DMS114 treated with DMSO at 0.1 percent for 48 hours (cell line): ENCODE results near the gene PANX1.
"Not testable (repeated sequence)": the region's sequence is repeated elsewhere in the genome, so short reads cannot be mapped to it uniquely, and the experiment has no call there.

ENCODE experiments used
- DNase-seq: peaks from one replicate; lab custom pipeline; 2025; ENCODE audit not compliant: unreplicated experiment; lab: John Stamatoyannopoulos, UW

Gene PANX1

DNA sequence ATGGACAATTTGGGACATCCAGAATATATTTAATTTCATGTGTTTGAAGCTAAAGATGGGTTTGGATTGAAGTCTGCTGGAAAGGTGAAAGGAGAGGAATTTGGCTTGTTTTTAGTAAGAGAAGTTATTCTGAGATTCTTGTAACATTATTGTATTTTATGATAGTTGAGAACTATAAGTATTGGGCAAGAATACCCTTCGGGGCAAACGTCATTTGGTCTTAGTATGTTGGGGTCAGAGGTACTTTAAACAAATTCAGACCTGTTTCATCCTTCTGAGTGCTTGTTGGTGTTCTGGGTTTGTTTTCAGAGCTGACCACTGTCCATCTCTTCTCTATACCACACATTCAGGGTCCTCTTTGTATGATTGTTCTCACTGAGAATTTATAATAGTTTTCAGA is 19.5 kb downstream of the PANX1 start:
- DNase-seq, result no peak

DNA sequence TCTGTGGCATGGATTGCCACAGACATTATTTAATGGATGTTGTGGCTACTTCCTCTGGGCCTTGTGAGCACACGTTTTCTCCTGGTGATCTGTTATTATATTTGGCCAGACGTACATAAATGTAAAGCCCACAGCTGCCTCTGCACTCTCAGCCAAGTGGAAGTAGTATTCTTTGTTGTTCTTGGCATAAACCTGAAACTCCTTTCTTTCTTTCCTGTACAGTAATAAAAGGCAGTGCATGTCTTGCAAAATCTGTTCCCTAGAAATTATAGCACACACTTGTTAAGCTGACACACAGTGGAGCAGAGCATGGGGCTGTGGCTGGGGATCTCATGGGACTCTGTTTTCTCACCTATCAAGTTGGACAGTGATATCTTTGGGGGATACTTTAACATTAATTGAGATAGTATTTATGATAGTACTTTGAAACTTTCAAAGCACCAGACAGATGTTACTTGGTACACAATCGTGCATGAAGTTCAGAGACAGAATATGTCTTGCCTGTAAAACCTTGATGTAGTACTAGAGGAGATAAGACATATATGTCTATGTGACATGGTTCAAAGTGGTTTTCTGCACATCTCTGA is 20.9 kb downstream of the PANX1 start:
- no peak for DNase-seq

DNA sequence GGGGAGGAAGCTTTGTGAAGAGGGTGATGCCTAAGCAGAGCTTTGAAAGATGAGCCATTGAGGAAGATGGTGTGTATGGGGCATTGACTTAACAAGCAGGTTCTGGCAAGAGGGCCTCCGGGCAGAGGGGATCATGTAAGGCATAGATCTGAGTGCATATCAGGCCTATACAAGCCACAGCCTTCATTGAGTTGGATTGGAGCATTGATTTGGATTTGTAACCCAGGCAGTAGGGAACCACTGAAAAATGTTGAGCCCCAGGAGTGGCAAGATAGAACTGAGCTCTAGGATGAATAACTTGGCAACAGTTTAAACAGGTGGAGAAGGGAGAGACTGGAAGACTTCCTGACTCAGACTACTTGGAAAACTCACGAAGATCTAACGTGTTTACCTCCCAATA is 21.4 kb downstream of the PANX1 start:
- no peak for DNase-seq

DNA sequence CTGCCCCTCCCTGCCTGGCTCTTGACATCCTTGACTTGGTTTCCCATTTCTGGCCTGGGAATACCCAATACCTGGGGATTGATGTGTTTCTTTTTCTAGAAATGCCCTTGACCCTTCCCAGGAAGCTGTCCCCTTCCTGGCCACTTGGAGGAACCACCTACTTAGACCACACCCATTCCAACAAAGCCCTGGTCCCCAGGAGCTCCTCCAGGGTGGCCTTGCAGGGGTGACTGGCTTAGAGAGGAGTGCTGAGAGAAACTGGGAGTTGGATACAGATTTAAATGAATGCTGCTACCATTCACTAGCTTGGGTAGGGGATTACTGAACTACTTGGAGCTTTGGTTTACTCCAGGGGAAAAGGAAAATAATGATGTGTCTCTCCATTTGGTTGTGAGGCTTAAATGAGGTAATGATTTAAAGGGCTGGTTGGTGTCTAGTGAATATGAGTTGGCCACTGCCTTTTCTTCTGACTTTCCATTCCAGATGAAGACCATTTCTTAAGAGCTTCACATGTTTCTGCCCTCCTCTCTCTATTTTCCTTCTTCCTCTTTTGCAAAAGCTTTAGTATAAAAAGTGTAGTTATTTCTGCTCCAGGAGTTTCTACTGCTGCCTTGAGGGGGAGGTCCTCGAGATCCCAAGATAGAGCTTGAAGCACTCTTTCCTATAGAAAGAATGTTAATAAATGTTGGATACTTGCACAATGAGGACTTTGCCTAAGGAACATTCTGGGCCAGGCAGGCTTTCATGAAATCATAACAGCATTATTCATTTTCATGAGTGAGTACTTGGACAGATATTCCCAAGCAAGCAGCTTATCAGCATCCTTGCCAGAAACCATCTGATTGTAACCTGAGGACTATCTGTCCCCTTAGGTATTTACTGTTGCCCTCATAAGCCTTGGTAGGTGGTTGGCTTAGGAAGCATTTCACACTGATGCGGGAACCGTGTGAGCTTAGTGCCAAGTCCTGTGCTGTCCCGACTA is 22.4 kb downstream of the PANX1 start:
- DNase-seq, result no peak

DNA sequence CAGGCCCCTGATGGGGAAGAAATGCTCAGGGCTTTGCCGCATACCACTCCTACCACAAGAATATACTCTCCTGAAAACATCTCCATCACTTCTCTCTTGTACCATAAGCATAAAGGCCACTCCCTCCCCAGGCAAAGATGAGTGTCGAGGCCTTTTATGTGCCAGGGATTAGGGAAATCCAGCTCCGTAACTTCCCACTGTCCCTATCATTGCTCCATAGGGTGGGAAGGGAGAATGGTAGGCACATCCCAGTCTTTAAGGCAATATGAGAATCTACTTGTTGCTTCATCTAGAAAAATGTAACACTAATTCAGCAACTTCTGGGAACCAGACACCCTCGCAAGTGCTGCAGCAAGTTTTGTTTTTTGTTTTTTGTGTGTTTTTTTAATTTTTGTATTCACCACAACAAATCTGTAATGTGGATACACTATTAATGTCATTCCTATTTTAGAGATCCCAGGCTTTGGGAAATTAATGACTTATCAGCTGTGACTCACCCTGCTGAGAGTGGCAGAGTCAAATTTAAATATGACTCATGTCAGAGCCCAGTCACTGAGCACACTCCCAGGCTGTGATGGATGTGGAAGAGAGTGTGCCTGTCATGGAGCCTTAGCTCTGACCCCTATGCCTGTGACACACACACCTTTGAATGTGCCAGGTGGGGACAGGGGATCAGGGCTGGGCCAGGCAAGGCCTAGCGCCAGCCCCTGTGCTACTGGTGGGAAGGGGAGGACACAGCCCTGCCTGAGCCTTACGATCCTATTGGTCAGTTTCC is 23.4 kb downstream of the PANX1 start:
- no peak for DNase-seq

DNA sequence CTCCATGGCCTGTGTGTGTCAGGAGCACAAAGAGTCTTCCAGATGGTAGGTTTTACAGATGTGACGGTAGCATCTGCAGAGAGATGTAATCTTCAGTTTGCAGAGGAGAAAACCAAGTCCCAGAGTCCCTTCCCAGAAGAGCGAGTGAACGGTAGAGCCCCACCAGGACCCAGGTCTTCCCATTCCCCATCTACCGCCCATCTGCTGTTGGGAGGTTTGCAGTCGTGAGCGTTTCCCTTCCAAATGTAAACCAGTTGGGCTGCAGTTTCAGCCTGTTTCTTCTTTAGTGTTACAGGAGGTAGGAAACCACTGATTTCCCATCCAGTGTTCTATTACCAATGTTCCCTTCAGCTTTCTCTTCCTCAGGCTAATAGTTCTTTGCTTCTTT is 24.0 kb downstream of the PANX1 start:
- DNase-seq, result no peak

DNA sequence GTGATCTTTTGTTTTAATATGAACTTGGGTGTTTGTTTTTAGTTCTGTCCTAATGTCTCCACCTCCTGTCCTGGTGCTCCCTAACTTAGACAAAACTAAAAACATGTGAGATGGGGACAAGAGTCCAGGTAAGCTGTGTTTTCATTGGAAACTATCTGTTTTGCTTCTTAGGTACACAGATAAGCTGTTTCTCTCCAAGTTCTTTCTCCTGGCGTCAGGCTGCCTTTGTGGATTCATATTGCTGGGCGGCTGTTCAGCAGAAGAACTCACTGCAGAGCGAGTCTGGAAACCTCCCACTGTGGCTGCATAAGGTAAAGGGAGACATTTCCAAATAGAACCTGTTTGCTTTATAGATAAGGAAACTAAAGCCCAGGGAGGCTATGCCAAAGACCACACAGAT is 24.7 kb downstream of the PANX1 start:
- no peak for DNase-seq

DNA sequence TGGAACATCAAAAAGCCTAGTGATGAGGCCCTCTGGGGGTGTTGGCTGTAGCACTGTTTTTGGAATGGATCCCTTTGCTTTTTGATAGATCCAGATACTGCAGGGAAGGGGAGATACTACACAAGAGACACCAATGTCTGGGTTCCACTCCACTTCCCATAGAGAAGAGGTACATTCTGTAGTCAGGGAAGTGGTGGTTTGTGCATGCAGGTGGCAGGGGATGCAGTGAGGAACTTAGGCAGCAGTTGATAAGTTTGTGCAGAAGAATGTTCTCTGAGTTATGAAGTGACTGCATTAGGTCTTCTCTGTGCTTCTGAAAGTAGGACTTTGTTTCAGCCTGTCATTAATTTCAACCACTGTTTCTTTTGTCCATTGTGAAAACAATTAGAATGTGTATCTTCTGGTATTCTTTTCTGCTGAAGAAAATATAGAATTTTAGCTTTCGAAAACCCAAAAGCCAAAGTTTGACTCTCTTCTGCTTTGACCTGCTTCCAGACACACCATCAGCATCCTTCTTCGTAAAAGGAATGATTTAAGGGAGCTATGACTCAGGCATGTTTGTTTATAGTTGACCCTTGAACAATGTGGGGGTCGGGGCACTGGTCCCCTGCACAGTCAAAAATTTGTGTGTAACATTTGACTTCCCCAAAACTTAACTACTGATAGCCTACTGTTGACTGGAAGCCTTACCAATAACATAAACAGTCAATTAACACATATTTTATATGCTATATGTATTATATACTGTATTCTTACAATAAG is 25.6 kb downstream of the PANX1 start:
- DNase-seq, result no peak

DNA sequence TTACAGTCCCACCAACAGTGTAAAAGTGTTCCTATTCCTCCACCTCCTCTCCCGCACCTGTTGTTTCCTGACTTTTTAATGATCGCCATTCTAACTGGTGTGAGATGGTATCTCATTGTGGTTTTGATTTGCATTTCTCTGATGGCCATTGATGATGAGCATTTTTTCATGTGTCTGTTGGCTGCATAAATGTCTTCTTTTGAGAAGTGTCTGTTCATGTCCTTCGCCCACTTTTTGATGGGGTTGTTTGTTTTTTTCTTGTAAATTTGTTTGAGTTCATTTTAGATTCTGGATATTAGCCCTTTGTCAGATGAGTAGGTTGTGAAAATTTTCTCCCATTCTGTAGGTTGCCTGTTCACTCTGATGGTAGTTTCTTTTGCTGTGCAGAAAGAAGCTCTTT is 28.7 kb downstream of the PANX1 start:
- not testable (repeated sequence) for DNase-seq

DNA sequence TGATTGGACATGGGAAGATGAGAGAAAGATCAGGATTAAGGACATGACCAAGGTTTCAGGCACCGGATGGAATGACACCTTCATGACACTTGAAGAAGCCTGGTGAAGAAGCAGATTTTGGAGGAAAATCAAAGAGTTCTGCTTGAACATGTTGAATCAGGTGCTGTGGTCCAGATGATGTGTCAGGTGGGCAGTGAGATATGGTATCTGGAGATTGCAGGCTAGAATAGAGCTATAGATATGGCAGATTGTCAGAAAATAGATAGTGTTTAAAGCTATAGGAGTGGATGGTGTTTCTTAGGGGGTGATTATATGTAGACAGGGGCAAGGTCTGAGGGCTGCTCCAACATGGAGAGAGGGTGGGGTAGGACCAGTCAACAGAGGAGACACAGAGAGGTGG is 40.2 kb downstream of the PANX1 start:
- DNase-seq, result no peak

DNA sequence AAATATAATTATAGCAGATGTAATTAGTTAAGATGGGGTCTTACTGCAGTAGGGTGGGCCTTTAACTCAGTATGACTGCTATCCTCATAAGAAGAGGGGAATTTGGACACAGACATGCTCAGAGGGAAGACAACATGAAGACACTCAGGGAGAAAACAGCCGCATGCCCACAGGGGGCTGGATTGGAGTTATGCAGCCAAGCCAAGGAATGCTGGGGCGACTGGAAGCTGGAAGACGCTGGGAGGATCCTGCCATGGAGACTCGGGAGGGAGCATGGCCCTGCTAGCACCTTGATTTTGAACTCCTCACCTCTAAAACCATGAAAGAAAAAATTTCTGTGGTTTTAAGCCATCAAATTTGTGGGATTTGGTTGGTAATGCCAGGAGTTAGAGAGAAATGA is 40.9 kb downstream of the PANX1 start:
- DNase-seq, result no peak

DNA sequence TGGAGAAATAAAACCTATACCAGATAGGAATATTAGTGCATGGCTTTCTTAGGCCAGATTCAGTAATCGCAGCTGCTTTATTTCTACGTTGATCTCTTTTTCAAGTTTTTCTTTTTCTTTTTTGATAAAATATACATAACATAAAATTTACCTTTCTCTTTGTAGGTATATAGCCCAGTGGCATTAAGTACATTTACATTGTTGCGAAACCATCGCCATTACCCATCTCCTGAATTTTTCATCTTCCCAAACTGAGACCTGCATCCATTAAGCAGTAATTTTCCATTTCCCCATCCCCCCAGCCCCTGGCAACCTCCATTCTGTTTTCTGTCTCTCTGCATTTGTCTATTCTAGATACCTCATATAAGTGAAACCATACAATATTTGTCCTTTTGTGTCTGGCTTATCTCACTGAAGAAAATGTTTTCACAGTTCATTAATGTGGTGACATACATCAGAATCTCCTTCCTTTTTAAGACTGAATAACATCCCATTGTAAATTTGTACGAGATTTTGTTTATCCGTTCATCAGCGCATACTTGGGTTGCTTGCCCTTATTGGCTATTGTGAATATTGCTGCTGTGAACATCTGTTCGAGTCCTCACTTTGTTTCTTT is 41.4 kb downstream of the PANX1 start:
- DNase-seq, result no peak

DNA sequence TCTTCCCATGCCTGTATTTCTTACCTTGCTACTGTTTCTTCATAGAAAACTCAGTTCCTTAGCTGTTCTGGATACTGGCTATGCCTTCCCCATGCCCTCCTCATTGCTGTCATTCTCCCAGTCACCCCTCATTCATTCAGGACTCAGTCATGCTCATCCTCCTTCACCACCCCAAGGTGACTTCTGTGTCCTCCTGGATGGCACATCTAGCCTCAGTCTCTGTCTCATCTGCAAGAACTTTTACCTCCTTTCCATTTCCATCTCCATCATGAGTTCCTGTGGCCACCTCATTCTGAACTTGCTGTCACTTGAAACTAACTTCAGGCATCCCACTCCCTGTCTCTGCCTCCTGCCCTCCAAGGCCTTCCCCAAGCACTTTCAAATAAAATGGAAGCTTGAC is 42.3 kb downstream of the PANX1 start:
- no peak for DNase-seq

DNA sequence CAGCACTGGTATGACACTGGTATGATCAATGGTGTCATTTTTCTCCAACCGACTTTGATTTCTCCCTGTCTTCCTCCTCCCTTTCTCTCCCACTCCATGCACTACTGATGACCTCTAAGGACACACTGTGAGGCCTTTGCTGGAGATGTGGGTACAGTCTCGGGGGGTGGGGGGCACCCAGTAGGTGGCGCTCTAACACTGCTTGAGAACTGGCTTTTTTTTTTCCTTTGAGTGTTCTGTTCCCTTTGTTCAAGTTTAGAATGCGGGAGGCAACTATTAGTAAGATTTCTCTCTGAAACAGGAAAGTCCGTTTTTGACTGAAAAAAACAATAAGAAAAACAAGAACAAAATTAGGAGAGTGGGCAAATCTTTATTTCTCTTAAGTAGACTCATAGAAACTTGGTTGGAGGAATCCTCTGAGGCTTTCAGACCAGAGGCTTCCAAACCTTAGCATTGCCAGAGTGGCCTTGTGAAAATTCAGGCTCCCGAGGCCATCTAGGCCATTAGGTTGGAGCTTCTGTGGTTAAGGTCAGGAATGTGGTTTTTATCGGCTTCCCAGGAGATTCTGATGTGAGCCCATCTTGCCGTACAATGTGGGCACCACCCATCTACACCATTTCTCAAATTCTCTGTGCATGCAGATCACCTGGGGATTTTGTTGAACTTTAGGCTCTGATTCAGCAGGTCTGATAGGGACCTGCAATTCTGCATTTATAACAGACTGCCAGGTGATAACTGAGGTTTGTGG is 43.2 kb downstream of the PANX1 start:
- peak; percentile 1 for DNase-seq

DNA sequence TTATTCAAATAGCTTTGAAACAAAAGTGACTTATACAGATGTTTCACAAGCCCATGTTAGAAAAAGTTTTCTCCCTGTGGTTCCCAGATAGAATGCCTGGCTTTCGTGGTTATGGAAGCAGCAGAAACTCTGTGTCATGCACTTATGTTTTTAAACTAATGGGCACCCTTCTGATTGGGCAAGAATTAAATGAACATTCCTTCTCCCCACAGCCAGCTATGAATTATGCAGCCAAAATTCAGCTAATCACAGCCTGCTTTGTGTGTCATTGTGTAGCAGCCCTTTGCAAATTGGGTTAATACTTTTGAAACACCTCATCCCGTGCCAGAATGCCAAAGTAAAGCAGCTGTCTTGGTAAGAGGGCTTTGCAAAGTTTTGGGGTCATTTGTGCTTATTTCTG is 46.9 kb downstream of the PANX1 start:
- DNase-seq, result no peak

DNA sequence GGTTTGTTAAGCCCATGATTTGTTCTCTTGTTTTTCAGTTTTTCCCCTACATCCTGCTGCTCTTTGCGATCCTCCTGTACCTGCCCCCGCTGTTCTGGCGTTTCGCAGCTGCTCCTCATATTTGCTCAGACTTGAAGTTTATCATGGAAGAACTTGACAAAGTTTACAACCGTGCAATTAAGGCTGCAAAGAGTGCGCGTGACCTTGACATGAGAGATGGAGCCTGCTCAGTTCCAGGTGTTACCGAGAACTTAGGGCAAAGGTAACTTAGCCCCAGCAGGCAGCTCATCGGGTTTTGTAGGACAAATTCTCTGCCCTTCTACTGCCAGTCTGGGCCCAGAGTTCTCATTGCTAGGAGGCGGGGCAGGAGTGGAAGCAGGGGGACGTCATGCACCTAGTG is 49.7 kb downstream of the PANX1 start:
- DNase-seq, result no peak

DNA sequence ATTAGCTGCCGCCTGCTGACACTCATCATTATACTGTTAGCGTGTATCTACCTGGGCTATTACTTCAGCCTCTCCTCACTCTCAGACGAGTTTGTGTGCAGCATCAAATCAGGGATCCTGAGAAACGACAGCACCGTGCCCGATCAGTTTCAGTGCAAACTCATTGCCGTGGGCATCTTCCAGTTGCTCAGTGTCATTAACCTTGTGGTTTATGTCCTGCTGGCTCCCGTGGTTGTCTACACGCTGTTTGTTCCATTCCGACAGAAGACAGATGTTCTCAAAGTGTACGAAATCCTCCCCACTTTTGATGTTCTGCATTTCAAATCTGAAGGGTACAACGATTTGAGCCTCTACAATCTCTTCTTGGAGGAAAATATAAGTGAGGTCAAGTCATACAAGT is 51.1 kb downstream of the PANX1 start:
- DNase-seq, result no peak

DNA sequence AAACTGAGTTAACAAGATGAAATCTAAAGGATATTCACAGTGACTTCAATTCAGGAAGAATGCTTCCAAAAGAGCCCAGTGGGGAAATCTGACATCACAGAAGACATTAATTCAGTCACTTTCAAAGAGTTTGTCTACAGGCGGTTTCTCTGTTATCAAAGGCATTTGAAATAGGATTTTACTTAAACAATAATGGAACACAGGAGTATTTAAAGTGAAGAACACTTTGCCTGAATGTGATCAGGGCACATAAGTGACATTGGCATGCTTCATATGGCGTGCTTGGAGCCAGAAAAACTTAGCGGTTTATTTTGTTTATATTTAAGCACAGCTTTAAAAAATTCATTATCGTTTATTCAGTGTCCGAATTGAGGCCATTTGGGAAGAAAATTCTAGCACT is 52.9 kb downstream of the PANX1 start:
- no peak for DNase-seq

DNA sequence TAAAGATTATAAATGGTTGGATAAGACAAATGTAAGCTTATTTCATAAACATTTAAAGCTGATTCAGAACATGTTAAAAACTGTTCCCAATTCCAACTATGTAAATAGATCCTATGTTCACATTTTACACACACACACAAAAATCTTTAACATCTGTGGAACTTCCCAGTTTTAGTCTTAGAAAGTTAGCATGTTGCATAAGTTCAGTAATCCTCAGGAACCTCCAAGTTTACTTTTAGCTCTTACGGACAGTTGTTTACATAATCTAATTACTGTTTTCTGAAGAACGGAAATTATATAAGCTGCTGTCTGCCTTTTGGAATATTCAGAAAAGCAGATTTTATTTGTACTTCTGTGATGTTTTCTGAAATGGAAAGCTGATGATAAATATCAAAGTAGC is 53.3 kb downstream of the PANX1 start:
- no peak for DNase-seq

DNA sequence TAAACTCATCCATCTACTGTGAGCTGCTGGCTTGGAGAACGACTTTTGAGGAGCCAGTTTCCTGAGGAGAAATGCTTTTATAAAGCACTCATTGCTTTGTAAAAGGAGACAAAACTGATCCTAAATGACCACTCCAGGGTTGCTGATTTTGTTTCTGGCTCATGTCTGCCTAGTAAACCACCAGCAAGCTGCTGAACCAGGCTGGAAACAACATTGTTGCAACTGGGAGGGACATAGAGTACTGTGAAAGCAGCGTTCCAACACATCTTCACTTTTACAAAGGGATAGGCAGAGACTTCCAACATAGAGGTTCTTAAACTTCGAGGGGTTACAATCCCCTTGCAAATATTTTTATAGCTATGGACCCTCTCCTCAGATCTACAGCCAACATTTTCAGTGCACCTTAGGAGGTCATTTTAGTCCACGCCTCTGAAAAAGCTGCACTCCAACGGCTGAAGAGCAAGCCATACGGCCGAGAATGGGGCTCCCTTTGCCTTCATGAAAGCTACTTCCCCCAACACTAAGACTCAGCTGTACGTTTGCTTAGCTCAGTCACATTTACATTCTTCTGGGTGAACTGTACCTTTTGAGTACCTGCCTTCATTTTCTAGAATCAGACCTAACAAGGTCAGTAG is 54.7 kb downstream of the PANX1 start:
- no peak for DNase-seq
